NCI-H1694 treated with DMSO at 0.1 percent for 48 hours (cell line): ENCODE results near the gene KIFC1.

Experiments
- DNase-seq: peaks from one replicate; lab custom pipeline; 2025; lab: John Stamatoyannopoulos, UW

The KIFC1 gene

GRCh38 chr6:33411632-33412005 lies 20.0 kb downstream of the KIFC1 start:
- DNase-seq: no peak

GRCh38 chr6:33412140-33413009 lies 20.8 kb downstream of the KIFC1 start:
- no peak for DNase-seq

DNA sequence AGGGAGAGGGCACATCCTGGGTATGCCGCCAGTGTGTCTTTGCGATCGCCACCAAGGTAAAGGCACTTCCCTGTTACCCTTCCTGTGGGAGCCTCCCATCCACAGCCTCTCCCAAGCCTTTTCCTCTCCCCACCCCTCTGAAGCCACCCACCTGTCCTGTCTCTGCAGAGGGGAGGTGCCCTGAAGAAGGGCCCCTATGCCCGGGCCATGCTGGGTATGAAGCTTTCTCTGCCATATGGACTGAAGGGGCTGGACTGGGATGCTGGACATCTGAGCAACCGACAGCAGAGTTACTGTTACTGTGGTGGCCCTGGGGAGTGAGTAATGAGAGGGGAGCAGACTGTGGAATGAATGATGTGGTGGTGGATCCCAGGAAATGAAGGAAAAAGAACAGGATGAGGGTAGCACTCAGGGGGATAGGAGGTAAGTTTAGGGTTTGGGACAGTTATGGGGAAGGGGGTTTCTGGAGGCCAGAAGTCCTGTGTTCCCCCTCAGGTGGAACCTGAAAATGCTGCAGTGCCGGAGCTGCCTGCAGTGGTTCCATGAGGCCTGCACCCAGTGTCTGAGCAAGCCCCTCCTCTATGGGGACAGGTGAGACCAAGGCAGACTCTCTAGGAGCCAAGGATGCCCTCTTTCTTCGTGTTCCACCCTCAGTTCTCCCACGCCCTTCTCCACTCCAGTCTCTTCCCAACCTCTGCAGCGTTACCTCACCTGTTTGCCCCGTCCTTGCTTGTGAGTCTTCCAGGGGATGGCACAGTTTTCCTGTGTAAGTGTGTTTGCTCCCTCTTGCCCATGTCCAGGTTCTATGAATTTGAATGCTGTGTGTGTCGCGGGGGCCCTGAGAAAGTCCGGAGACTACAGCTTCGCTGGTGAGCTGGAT lies 21.9 kb downstream of the KIFC1 start:
- DNase-seq: no peak

DNA sequence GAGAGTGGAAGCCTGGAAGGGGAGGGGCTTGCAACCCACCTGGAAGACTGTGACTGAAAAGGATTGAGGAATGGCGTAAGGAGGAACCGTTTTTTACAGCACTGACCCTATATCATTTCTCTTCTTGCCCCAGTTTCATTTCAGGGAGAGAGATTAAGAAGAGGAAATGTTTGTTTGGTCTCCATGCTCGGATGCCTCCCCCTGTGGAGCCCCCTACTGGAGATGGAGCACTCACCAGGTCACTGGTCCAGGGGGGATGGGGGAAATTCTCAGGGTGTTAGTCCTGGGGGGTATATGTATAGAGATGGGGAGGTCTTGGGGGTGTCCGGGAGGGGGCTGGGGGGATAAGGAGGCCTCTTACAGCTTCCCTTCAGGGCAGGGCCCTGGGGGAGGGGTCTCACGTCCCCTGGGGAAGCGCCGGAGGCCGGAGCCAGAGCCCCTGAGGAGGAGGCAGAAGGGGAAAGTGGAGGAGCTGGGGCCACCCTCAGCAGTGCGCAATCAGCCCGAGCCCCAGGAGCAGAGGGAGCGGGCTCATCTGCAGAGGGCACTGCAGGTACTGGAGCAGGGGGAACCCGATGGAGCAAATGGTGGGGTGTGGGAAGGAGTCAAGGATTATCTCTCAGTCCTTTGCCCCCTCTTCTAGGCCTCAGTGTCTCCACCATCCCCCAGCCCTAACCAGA lies 23.1 kb downstream of the KIFC1 start:
- no peak for DNase-seq

- no peak for DNase-seq
These were observed 24.2 kb downstream of the KIFC1 start for GRCh38 chr6:33415831-33416230.

DNA sequence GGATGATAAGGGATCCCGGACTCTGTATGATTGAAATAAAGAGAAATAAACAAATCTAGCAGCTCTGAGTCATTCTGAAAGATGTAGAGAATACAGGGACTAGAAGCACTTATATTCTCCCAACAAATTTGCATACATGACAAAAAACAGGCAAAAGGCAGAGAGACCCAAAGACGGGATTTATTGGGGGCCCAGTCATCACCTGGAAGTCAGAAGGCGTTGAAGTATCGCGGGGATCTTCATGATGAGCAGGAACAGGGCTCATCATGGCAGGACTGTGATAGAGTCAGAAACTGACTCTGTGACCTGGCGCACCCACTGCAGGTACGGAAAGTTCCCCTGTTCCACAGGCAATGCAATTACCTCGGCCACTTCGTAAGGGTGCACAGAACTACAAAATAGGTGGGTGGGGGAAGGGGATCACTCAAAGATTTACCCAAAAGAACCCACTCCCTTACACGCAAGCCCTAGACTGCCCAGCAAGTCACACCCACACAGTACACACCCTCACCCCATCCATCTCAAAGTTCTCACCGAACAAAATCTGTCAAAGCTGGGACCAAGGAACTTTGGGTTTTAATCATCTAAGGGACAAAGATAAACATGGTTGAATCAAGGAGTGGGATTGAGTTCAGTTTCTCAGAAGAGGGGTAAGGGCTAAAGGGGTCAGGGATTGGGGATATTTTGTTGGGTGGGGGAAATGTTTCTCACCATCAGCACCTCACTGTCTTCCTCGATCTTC lies 24.9 kb downstream of the KIFC1 start:
- no peak for DNase-seq

GRCh38 chr6:33417128-33417902 lies 25.7 kb downstream of the KIFC1 start:
- no peak for DNase-seq

GRCh38 chr6:33417903-33418689 lies 26.5 kb downstream of the KIFC1 start, which contains the start of gene CUTA:
TSS of gene CUTA (minus strand) at chr6:33418107. CDS start at chr6:33418000, 107 bp downstream.
- peak; percentile 98 for DNase-seq

DNA sequence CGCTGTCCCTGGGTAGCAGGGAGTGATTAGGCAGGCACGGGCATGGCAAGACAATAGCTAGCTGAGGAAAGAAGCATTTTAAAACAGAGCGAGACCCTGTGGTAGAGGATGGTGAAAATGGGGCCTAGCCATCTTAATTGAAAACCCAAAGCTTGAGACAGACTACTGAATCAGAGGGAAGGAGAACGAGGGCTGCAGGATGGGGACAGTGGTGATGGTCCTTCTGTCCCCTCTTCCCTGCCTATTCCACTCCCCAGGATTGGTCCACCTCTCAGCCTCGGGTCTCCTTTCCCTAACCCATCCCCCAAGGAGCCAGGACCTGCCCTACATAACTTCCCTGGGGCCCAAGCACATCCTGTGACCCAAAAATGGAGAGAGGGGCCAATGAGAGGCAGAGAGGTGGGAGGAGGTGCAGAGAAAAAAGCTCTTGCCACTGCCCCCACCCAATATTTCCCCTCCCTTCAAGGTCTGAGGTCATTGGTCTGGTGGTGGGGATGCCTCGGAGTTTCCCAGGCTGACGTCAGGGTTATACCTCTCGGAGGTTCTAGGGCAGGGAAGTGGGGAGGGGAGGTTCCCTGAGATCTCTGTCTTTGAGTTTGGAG lies 27.2 kb downstream of the KIFC1 start:
- no peak for DNase-seq

DNA sequence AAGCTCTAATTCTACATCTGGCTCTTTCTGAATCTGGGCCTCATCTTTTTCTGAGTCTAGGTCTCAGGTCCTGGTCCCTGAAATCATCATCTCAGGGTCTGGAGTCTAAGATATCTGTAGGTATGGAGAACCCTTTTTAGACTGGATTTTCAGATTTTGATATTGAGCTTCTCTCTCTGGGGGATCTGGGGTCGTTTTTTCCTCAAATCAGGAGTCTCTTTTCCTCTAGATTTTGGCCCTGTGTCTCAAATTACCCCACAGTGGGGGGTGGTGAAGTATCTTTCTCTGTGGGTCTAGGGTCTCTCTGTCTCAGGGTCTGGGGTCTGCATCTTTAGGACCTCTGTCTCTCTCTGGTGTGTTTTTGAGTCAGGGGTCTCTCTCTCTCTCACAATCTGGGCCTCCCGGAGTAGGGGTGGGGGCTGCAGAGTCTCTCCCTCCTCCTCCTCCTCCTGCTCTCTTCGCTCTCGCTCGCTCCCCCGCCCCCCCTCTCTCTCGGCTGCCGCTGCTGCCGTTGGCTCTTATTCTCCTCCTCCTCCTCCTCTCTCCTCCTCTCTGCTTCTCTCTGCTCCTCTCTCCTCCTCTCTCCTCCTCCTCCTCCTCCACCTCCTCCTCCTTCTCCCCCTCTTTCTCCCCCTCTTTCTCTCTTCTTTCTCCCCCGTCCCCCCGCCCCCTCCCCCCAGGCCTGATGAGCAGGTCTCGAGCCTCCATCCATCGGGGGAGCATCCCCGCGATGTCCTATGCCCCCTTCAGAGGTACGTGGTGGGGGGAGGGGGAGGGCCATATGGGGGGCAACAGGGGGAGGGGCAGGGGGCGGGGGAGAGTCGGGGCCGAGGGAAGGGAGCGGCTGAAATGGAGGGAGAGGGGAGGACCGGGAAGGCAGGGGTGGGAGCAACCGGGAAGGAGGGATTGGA lies 28.2 kb downstream of the KIFC1 start, which contains the start of gene SYNGAP1:
Gene SYNGAP1, plus strand, starts transcription at position 486 of the 911 bp plus-strand sequence. Its CDS starts 200 bp downstream, at position 686.
- peak; percentile 29 for DNase-seq

DNA sequence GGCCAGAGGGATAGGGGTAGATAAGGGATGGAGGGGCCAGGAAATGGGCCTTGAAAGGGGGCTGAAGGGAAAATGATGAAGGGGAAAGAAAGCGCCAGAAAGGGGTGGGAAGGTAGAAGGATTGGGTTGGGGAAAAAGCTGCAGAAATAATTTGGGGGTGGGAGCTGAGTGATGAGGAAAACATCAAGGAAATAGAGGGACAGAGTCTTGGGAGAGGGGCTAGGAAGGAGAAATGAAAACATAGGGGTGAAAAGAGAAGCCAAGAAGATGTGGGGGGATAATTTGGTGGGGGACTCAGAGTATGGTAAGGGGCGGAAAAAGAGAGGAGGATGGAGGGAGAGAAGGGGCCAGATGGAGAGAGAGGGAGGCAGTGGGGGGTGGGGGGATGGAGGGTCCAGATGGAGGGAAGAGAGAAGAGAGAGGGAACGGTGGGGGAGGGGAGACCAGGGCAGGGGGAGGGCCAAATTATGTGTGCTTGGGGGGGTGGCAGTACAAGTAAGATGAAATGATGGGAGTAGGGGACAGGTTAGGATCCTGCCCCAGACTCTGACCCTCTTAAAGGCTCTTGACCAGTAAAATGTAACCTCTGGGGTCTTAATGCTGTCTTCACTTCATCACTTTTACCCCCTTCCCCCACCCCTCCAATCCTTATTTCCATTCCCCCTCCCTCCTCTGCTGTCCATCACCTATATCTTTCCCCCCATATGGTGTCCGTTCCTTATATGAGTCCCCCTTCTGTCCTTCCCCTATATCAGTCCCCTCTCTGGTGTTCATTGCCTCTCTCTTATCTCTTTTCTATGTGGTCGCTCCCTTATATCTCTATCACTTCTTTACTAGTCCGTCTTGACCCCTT lies 29.1 kb downstream of the KIFC1 start:
- peak; percentile 27 for DNase-seq

DNA sequence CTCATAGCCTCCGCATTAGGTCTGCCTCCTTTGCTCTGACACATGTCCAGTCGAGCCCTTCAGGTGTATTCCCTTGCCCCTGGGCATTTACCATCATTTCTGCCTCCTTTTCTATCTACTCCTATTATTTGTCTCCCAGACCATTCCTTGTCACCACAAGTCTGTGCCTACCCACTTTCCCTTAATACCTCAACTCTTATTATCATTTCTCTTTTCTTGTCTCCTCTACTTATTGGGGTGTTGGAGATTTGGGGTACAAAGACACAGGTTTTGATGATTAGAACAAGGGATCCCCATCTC lies 29.7 kb downstream of the KIFC1 start:
- DNase-seq: no peak

- DNase-seq: no peak
These were observed 32.2 kb downstream of the KIFC1 start for GRCh38 chr6:33423777-33424176.

- no peak for DNase-seq
These were observed 33.4 kb downstream of the KIFC1 start for GRCh38 chr6:33424855-33425667.

- DNase-seq: peak; percentile 62
These were observed 34.3 kb downstream of the KIFC1 start for GRCh38 chr6:33425668-33426577.
